GM12878 (cell line): ENCODE results near the gene TFDP1. TPM values are rescaled to one million over a fixed set of nuclear protein-coding genes. Genes with fewer than 3 reads are reported as not detected.

ENCODE experiments used
- ATAC-seq: fragments of 200-7000 bp; cut with Tn5 transposase; 3 replicates; pipeline ENCODE4 v1.9.1; 2020; ENCODE audit warnings: mild to moderate bottlenecking, moderate library complexity
- BruUV-seq: library from RNA; stranded (reverse); fragments of 400-500 nt; replicated peaks from 2 replicates; lab custom pipeline; 2021; lab: Mats Ljungman, UMichigan
- CTCF ChIA-PET: fragments of 300-600 bp; sonication (Branson Sonifier 250); formaldehyde crosslinking; extraction: SDS; loops from one replicate; lab custom pipeline; 2021; ENCODE audit warnings: inconsistent platforms; lab: Yijun Ruan, JAX
- POLR2A ChIA-PET: fragments of 350-600 bp; formaldehyde crosslinking; extraction: SDS; loops from one replicate; lab custom pipeline; 2021; ENCODE audit warnings: inconsistent platforms; lab: Charles Lee
- RAD21 ChIA-PET: fragments of 300-600 bp; sonication (Branson Sonifier 250); formaldehyde crosslinking; loops from one replicate; lab custom pipeline; 2023; ENCODE audit warnings: antibody characterized with exemption; ENCODE audit not compliant: unreplicated experiment; lab: Charles Lee
- SMC1A ChIA-PET: fragments of 300-600 bp; sonication (Branson Sonifier 250); formaldehyde crosslinking; loops from one replicate; lab custom pipeline; 2023; ENCODE audit not compliant: unreplicated experiment, uncharacterized antibody; lab: Charles Lee
- DNase-seq: peaks from one replicate; pipeline ENCODE4 v3.0.0-alpha.2; 2011; ENCODE audit warnings: low read depth, low spot score
- FAIRE-seq: peaks from 3 replicates; lab custom pipeline; 2011; peaks lifted over from hg19 to GRCh38; lab: Jason Lieb, UNC
- H2AFZ ChIP-seq: 2 replicates; pipeline ENCODE4 v1.6.0; 2011; ENCODE audit warnings: low read depth, low read length, control low read depth; ENCODE audit not compliant: control insufficient read depth
- H3K27ac ChIP-seq: 2 replicates; pipeline ENCODE4 v1.5.1; 2011; ENCODE audit warnings: control low read depth; ENCODE audit not compliant: control insufficient read depth, insufficient read depth
- H3K27me3 ChIP-seq, 2 experiments: replicated peaks in 1 of 2; 2 replicates each; pipeline versions ENCODE4 v1.6.0 to v1.6.1; 2011; ENCODE audit warnings: low read length in 1 of 2; ENCODE audit not compliant: control insufficient read depth in 2 of 2, insufficient read depth in 2 of 2
- H3K36me3 ChIP-seq, 2 experiments: 2 replicates each; pipeline ENCODE4 v1.5.1; 2011; ENCODE audit warnings: low read length in 1 of 2; ENCODE audit not compliant: control insufficient read depth in 2 of 2, insufficient read depth in 2 of 2
- H3K4me1 ChIP-seq: 2 replicates; pipeline ENCODE4 v1.6.1; 2011; ENCODE audit warnings: mild to moderate bottlenecking, low read length, moderate library complexity, mixed read lengths; ENCODE audit not compliant: control insufficient read depth, insufficient read depth
- H3K4me2 ChIP-seq: 2 replicates; pipeline ENCODE4 v1.6.0; 2011; ENCODE audit warnings: control low read depth; ENCODE audit not compliant: control insufficient read depth, insufficient read depth
- H3K4me3 ChIP-seq: fragments of 200-600 bp; sonication (generic); 2 replicates; pipeline ENCODE4 v1.5.1; 2016
- H3K79me2 ChIP-seq: 2 replicates; pipeline ENCODE4 v1.6.0; 2011; ENCODE audit warnings: low read length; ENCODE audit not compliant: control insufficient read depth, insufficient read depth
- H3K9ac ChIP-seq: 2 replicates; pipeline ENCODE4 v1.8.0; 2011; ENCODE audit warnings: low read length, control low read depth, mixed read lengths; ENCODE audit not compliant: control insufficient read depth, insufficient read depth
- H3K9me3 ChIP-seq: replicated peaks from 3 replicates; pipeline ENCODE4 v1.5.1; 2011; ENCODE audit warnings: mild to moderate bottlenecking, low read length; ENCODE audit not compliant: control insufficient read depth, insufficient read depth
- H4K20me1 ChIP-seq: 2 replicates; pipeline ENCODE4 v1.6.0; 2011; ENCODE audit not compliant: control insufficient read depth, insufficient read depth
- BMI1 ChIP-seq: fragments of 450-650 bp; IDR thresholded peaks from 2 replicates; pipeline ENCODE4 v1.6.1; 2016; ENCODE audit warnings: mild to moderate bottlenecking, moderate library complexity, borderline replicate concordance
- CBX5 ChIP-seq: sonication (generic); IDR thresholded peaks from 2 replicates; pipeline ENCODE4 v1.6.1; 2016; ENCODE audit warnings: low read depth, moderate library complexity, mild to moderate bottlenecking, inconsistent platforms
- CHD1 ChIP-seq: IDR thresholded peaks from 2 replicates; pipeline ENCODE4 v1.6.1; 2012; ENCODE audit warnings: low read depth, low read length, improper control_type of control experiment
- CREB1 ChIP-seq: IDR thresholded peaks from 2 replicates; pipeline ENCODE4 v1.6.1; 2012; ENCODE audit warnings: low read depth, mild to moderate bottlenecking, inconsistent platforms
- FOS ChIP-seq: IDR thresholded peaks from 3 replicates; pipeline ENCODE4 v1.6.1; 2011; ENCODE audit warnings: borderline replicate concordance; ENCODE audit not compliant: insufficient read length; ENCODE audit errors: extremely low read depth
- FOXK2 ChIP-seq: fragments of 450-650 bp; IDR thresholded peaks from 2 replicates; pipeline ENCODE4 v1.6.1; 2017; ENCODE audit warnings: mild to moderate bottlenecking, moderate library complexity
- JUNB ChIP-seq: IDR thresholded peaks from 2 replicates; pipeline ENCODE4 v1.6.1; 2016; ENCODE audit warnings: antibody characterized with exemption, mild to moderate bottlenecking
- JUND ChIP-seq: IDR thresholded peaks from 2 replicates; pipeline ENCODE4 v1.6.1; 2012; ENCODE audit warnings: low read depth, mild to moderate bottlenecking, low read length, improper control_type of control experiment, moderate library complexity
- MTA3 ChIP-seq: IDR thresholded peaks from 2 replicates; pipeline ENCODE4 v1.6.1; 2012; ENCODE audit warnings: low read length, inconsistent platforms, borderline replicate concordance
- RB1 ChIP-seq: fragments of 450-650 bp; formaldehyde crosslinking; IDR thresholded peaks from 2 replicates; pipeline ENCODE4 v1.6.1; 2017; ENCODE audit warnings: mild to moderate bottlenecking, borderline replicate concordance
- RBBP5 ChIP-seq: fragments of 200-600 bp; sonication (generic); conservative IDR thresholded peaks from 2 replicates; pipeline ENCODE4 v1.6.1; 2016
- RELA ChIP-seq: fragments of 450-650 bp; IDR thresholded peaks from 2 replicates; pipeline ENCODE4 v1.8.0; 2014; ENCODE audit warnings: borderline replicate concordance; ENCODE audit not compliant: partially characterized antibody
- RUNX3 ChIP-seq: IDR thresholded peaks from 2 replicates; pipeline ENCODE4 v1.6.1; 2012; ENCODE audit warnings: low read length, inconsistent platforms
- SREBF1 ChIP-seq: IDR thresholded peaks from 2 replicates; pipeline ENCODE4 v1.6.1; 2012; ENCODE audit warnings: mild to moderate bottlenecking, low read length
- ZNF384 ChIP-seq: IDR thresholded peaks from 2 replicates; pipeline ENCODE4 v1.6.1; 2012; ENCODE audit warnings: low read depth, mild to moderate bottlenecking, low read length, improper control_type of control experiment, borderline replicate concordance
- ZSCAN29 ChIP-seq: fragments of 450-650 bp; IDR thresholded peaks from 2 replicates; pipeline ENCODE4 v1.6.1; 2017; ENCODE audit warnings: mild to moderate bottlenecking, moderate library complexity
- WGBS: methylation state at CpG from one replicate; pipeline ENCODE4 v1.1.6; 2016; ENCODE audit warnings: low lambda C conversion rate; ENCODE audit not compliant: insufficient replicate concordance, insufficient coverage; ENCODE audit errors: missing lambda C conversion rate; 5-methylcytosine and 5-hydroxymethylcytosine counted together
- in situ Hi-C: fragments of 300-500 bp; cut with MboI; formaldehyde crosslinking; loops from 9 replicates; pipeline ENCODE4 v1.14.3; 2018; ENCODE audit warnings: mixed read lengths
- intact Hi-C: fragments of 100-400 bp; cut with micrococcal nuclease; formaldehyde crosslinking; loops from one replicate; pipeline ENCODE4 v1.14.2; 2022; ENCODE audit not compliant: unreplicated experiment
- polyA plus RNA-seq, 11 experiments: library from polyadenylated mRNA; depleted of rRNA in 4 of 11; unstranded in 6 of 11; stranded (reverse) in 5 of 11; fragments of >200 nt; fragmentation: Nextera tagmentation in 4 of 11; fragmentation: Illumina TruSeq in 1 of 11; extraction: Ambion mirVana in 4 of 11; extraction: Trizol in 1 of 11; gene quantifications; 1 replicate in 1 of 11; 2 replicates in 10 of 11; pipeline versions ENCODE4 v1.2.1 to v1.2.3, GENCODE V29; 2011 to 2016; ENCODE audit warnings: inconsistent platforms in 2 of 11, missing spikeins in 2 of 11, low read depth in 1 of 11
- total RNA-seq, 4 experiments: library from RNA; depleted of rRNA in 3 of 4; stranded (reverse); fragments of >200 nt in 3 of 4; fragmentation: Illumina TruSeq in 1 of 4; extraction: Trizol in 1 of 4; gene quantifications; 2 replicates each; pipeline versions ENCODE4 v1.2.1 to v1.2.3, GENCODE V29; 2013 to 2021
- TF ChIP-seq, protein P1 (sequence below): fragments of 450-650 bp; IDR thresholded peaks from 2 replicates; pipeline ENCODE4 v1.6.1; 2017; ENCODE audit warnings: mild to moderate bottlenecking
- TF ChIP-seq, protein P2 (sequence below): fragments of 450-650 bp; IDR thresholded peaks from 2 replicates; pipeline ENCODE4 v1.6.1; 2016; ENCODE audit warnings: mild to moderate bottlenecking, moderate library complexity, borderline replicate concordance

Gene TFDP1
- total and polyA plus RNA-seq, 10 of the 15 experiments (the other 5 are each of a cell fraction or from before 2014, with no cell fraction given) = 37.7 to 254 (median 119) TPM

DNA sequence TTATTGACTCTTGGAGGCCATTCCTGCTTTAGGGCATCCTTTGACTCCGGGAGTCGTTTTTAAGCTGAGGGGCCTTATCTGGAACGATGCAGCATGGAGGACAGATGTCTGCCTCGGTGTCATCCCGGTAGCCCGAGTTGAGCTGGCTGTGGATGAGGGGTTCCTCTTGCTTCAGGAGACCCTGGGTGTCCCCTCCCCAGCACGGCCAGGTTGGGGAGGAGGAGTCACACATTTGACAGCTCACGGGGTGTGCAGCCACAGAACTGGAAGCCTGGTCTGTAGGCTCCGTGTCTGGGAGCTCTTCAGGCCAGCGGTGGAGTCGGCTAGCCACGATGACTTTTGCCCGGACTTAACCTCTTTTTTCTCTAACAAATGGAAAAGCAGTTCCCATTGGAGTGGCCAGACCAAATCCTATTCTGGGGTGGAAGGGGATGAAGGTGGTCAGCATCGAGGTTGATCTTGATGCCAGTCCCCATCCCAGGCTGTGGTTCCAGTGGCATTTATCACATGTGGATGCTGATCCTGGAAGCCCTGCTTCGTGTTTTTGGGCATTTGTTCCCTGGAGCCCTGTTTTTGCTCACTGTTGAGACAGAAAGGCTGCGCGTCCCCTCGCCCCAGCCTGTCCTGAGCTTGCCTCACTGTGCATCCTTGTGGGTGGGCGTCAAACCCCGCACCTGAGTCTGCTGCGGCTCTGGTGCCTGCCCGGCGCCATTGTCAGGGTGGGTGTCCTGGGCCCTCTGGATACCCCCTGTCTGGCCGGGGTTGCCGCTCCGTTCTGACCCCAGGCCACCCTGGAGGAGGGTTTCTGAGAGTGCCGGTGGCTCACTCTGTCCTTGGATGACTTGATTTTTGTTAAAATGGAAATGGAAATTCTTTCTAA is 12.0 kb downstream of the TFDP1 start:
- Histone ChIP-seq H3K36me3 (peaks cover 36% of the 10 kb centered on the region in 2 experiments; a peak in 3 of 4 replicates), H3K79me2 (peaks cover 48% of the 10 kb centered on the region), H3K27me3 (no peaks in the 10 kb centered on the region), H3K4me2 (no peak overlapping the region), H3K9ac (no peak overlapping the region), H3K4me1 (no peaks in the 10 kb centered on the region), H3K4me3 (no peak overlapping the region), H3K27ac (no peak overlapping the region), H3K9me3 (no peaks in the 10 kb centered on the region; the same call in 2 of the 3 replicates), H2AFZ (no peak overlapping the region), H4K20me1 (no peaks in the 10 kb centered on the region; the same call in 1 of the 2 replicates)
- ChIA-PET POLR2A (no interaction called here), SMC1A (no interaction called here), CTCF (no interaction called here), RAD21 (no interaction called here)
- ATAC-seq (no peak), FAIRE-seq (no peak), DNase-seq (no peak)
- TF ChIP-seq RB1 (no peak), ZNF384 (no peak), SREBF1 (no peak), ZSCAN29 (no peak), RBBP5 (no peak), FOS (no peak), RELA (no peak), MTA3 (no peak), CBX5 (no peak), CREB1 (no peak), RUNX3 (no peak), BMI1 (no peak), JUND (no peak), FOXK2 (no peak), CHD1 (no peak), JUNB (no peak)
- TF ChIP-seq, protein P1, sequence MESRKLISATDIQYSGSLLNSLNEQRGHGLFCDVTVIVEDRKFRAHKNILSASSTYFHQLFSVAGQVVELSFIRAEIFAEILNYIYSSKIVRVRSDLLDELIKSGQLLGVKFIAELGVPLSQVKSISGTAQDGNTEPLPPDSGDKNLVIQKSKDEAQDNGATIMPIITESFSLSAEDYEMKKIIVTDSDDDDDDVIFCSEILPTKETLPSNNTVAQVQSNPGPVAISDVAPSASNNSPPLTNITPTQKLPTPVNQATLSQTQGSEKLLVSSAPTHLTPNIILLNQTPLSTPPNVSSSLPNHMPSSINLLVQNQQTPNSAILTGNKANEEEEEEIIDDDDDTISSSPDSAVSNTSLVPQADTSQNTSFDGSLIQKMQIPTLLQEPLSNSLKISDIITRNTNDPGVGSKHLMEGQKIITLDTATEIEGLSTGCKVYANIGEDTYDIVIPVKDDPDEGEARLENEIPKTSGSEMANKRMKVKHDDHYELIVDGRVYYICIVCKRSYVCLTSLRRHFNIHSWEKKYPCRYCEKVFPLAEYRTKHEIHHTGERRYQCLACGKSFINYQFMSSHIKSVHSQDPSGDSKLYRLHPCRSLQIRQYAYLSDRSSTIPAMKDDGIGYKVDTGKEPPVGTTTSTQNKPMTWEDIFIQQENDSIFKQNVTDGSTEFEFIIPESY = no peak
- TF ChIP-seq, protein P2, sequence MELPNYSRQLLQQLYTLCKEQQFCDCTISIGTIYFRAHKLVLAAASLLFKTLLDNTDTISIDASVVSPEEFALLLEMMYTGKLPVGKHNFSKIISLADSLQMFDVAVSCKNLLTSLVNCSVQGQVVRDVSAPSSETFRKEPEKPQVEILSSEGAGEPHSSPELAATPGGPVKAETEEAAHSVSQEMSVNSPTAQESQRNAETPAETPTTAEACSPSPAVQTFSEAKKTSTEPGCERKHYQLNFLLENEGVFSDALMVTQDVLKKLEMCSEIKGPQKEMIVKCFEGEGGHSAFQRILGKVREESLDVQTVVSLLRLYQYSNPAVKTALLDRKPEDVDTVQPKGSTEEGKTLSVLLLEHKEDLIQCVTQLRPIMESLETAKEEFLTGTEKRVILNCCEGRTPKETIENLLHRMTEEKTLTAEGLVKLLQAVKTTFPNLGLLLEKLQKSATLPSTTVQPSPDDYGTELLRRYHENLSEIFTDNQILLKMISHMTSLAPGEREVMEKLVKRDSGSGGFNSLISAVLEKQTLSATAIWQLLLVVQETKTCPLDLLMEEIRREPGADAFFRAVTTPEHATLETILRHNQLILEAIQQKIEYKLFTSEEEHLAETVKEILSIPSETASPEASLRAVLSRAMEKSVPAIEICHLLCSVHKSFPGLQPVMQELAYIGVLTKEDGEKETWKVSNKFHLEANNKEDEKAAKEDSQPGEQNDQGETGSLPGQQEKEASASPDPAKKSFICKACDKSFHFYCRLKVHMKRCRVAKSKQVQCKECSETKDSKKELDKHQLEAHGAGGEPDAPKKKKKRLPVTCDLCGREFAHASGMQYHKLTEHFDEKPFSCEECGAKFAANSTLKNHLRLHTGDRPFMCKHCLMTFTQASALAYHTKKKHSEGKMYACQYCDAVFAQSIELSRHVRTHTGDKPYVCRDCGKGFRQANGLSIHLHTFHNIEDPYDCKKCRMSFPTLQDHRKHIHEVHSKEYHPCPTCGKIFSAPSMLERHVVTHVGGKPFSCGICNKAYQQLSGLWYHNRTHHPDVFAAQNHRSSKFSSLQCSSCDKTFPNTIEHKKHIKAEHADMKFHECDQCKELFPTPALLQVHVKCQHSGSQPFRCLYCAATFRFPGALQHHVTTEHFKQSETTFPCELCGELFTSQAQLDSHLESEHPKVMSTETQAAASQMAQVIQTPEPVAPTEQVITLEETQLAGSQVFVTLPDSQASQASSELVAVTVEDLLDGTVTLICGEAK = no peak
- no TSS peak for BruUV-seq
- in situ Hi-C loops = no loop called here
- 96% methylated on average over 27 of the region's 27 CpGs for WGBS
- intact Hi-C loops = no loop called here
